OCI-LY3 (cell line): ENCODE results near the gene SUGP2.

Experiments used
- CTCF ChIP-seq: fragments of 200-600, 300-600 bp; sonication (generic); IDR thresholded peaks from 2 replicates; pipeline ENCODE4 v1.5.1; 2014; ENCODE audit warnings: antibody characterized with exemption, low read length, low read depth
- EZH2phosphoT487 ChIP-seq: fragments of 200-600 bp; shearing (Covaris generic); IDR thresholded peaks from 2 replicates; pipeline ENCODE4 v1.6.1; 2018; ENCODE audit warnings: antibody characterized with exemption, mixed run types, low read depth

DNA sequence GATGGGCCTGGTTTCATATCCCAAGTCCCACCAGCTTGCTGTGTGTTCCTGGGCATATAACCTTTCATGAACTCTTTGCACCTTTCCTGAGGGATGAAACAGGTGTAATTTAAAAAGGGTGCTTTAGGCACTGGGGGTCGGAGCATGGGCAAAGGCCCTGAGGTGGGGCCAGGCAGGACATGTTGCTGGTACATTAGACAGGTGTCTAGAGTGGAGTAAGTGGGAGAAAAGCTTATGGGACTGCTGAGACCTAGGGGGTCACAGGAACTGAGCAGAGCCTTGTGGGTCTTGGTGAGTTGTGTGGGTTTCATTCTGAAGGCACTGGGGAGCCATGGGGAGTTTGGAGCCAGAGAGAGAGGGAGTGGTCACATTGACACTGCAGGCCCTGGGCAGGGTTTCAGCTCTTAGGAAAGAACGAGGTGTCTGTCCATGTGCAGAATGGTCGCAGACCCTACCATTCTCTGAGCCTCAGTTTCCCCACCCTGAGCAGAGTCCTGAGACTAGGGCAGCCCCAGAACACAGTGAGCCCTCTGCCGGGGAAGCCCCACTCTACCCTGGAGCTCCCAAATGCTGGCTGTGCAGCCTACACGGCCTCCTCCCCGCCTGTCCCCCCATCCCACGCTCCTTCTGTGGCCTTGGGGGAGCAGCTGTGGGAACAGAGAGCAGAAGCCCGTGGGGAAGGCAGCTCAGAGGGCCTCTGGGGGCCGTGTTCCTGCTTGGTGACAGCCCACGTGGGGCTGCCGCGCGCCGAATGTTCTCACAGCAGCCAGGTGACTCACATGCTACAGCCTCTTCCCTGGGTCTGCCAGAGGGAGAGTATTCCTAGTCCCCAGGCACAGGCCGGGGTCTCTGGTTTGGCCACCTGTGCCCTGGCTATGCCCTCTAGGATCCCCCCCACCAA lies 85.0 kb downstream of the SUGP2 start:
- TF ChIP-seq EZH2phosphoT487 (no peak), CTCF (no peak)
